GM23338 (cell line): ENCODE data around the gene STK31. TPM values are rescaled to one million over a fixed set of nuclear protein-coding genes. Genes with fewer than 3 reads are reported as not detected.

Experiments
- ATAC-seq: fragments of 200-7000 bp; cut with Tn5 transposase; 3 replicates; pipeline ENCODE4 v1.9.1; 2020
- DNase-seq: peaks from one replicate; pipeline ENCODE4 v3.0.0-alpha.2; 2015; ENCODE audit warnings: low spot score
- H2AFZ ChIP-seq: fragments of 200-600 bp; sonication (generic); 2 replicates; pipeline ENCODE4 v1.8.0; 2016; ENCODE audit warnings: antibody characterized with exemption, mild to moderate bottlenecking, moderate library complexity
- H3F3A ChIP-seq: fragments of 200-600 bp; sonication (generic); replicated peaks from 2 replicates; pipeline ENCODE4 v1.8.0; 2017; ENCODE audit warnings: antibody characterized with exemption, mixed run types, low read depth
- H3K27ac ChIP-seq: fragments of 200-600 bp; sonication (generic); 2 replicates; pipeline ENCODE4 v1.6.1; 2016; ENCODE audit warnings: low read depth
- H3K27me3 ChIP-seq: fragments of 200-600 bp; sonication (generic); 2 replicates; pipeline ENCODE4 v1.8.0; 2016; ENCODE audit warnings: mild to moderate bottlenecking, mixed run types, moderate library complexity; ENCODE audit not compliant: insufficient read depth
- H3K36me3 ChIP-seq: fragments of 200-600 bp; sonication (generic); 2 replicates; pipeline ENCODE4 v1.8.0; 2016; ENCODE audit warnings: mild to moderate bottlenecking; ENCODE audit not compliant: insufficient read depth
- H3K4me1 ChIP-seq: fragments of 200-600 bp; sonication (generic); 2 replicates; pipeline ENCODE4 v1.8.0; 2016; ENCODE audit warnings: mild to moderate bottlenecking, moderate library complexity; ENCODE audit not compliant: insufficient read depth
- H3K4me2 ChIP-seq: fragments of 200-600 bp; sonication (generic); 2 replicates; pipeline ENCODE4 v1.7.1; 2017; ENCODE audit warnings: mixed run types
- H3K4me3 ChIP-seq: fragments of 200-600 bp; sonication (generic); 2 replicates; pipeline ENCODE4 v1.6.1; 2016; ENCODE audit warnings: mixed run types
- H3K79me2 ChIP-seq: fragments of 200-600 bp; sonication (generic); replicated peaks from 2 replicates; pipeline ENCODE4 v1.8.0; 2017; ENCODE audit warnings: mild to moderate bottlenecking; ENCODE audit not compliant: insufficient read depth
- H3K9me2 ChIP-seq: fragments of 200-600 bp; sonication (generic); 2 replicates; pipeline ENCODE4 v1.8.0; 2017; ENCODE audit not compliant: insufficient read depth
- H4K20me1 ChIP-seq: fragments of 200-600 bp; sonication (generic); replicated peaks from 2 replicates; pipeline ENCODE4 v1.8.0; 2017; ENCODE audit warnings: mild to moderate bottlenecking; ENCODE audit not compliant: insufficient read depth
- H3K27ac Mint-ChIP-seq: 2 replicates; pipeline ENCODE4 v1.8.0; 2020; ENCODE audit warnings: inconsistent platforms, mild to moderate bottlenecking, moderate library complexity, mixed read lengths
- H3K27me3 Mint-ChIP-seq: 3 replicates; pipeline ENCODE4 v1.8.0; 2022; ENCODE audit warnings: low read depth, mild to moderate bottlenecking, moderate library complexity, mixed read lengths, inconsistent platforms; ENCODE audit not compliant: insufficient read depth, poor library complexity
- H3K36me3 Mint-ChIP-seq: 3 replicates; pipeline ENCODE4 v1.8.0; 2021; ENCODE audit warnings: low read depth, mild to moderate bottlenecking, inconsistent platforms, moderate library complexity, mixed read lengths
- H3K4me1 Mint-ChIP-seq: 3 replicates; pipeline ENCODE4 v1.8.0; 2020; ENCODE audit warnings: mild to moderate bottlenecking, inconsistent platforms, mixed read lengths
- H3K4me3 Mint-ChIP-seq: 3 replicates; pipeline ENCODE4 v1.8.0; 2021; ENCODE audit warnings: moderate library complexity, mild to moderate bottlenecking, inconsistent platforms, mixed read lengths
- H3K9me3 Mint-ChIP-seq: 3 replicates; pipeline ENCODE4 v1.8.0; 2020; ENCODE audit warnings: moderate library complexity, mild to moderate bottlenecking, inconsistent platforms, mixed read lengths
- CREB1 ChIP-seq: fragments of 250-450 bp; sonication (Bioruptor Pico); IDR thresholded peaks from 2 replicates; pipeline ENCODE4 v1.5.0; 2020; ENCODE audit warnings: low read depth, mild to moderate bottlenecking, moderate library complexity
- EZH2 ChIP-seq: fragments of 200-600 bp; sonication (generic); IDR thresholded peaks from one replicate; pipeline ENCODE4 v1.8.0; 2017; ENCODE audit warnings: antibody characterized with exemption, mild to moderate bottlenecking, low read depth; ENCODE audit not compliant: unreplicated experiment
- EZH2phosphoT487 ChIP-seq: fragments of 200-600 bp; sonication (generic); IDR thresholded peaks from one replicate; pipeline ENCODE4 v1.8.1; 2018; ENCODE audit warnings: antibody characterized with exemption; ENCODE audit not compliant: unreplicated experiment
- JUNB ChIP-seq: IDR thresholded peaks from one replicate; pipeline ENCODE4 v1.6.1; 2016; ENCODE audit warnings: antibody characterized with exemption; ENCODE audit not compliant: unreplicated experiment
- NANOG ChIP-seq: IDR thresholded peaks from 2 replicates; pipeline ENCODE4 v1.6.1; 2016; ENCODE audit warnings: antibody characterized with exemption, borderline replicate concordance
- POLR2AphosphoS5 ChIP-seq: IDR thresholded peaks from 2 replicates; pipeline ENCODE4 v1.6.1; 2016; ENCODE audit warnings: antibody characterized with exemption, low read depth
- REST ChIP-seq: IDR thresholded peaks from one replicate; pipeline ENCODE4 v1.6.1; 2018; ENCODE audit warnings: antibody characterized with exemption; ENCODE audit not compliant: unreplicated experiment
- STAT1 ChIP-seq: IDR thresholded peaks from one replicate; pipeline ENCODE4 v1.6.1; 2016; ENCODE audit warnings: antibody characterized with exemption; ENCODE audit not compliant: unreplicated experiment
- ZNF114 ChIP-seq: fragments of 250-450 bp; sonication (Bioruptor Pico); IDR thresholded peaks from 2 replicates; pipeline ENCODE4 v1.5.0; 2020; ENCODE audit warnings: mild to moderate bottlenecking, moderate library complexity
- ZNF331 ChIP-seq: fragments of 250-450 bp; sonication (Bioruptor Pico); IDR thresholded peaks from 2 replicates; pipeline ENCODE4 v1.5.0; 2020; ENCODE audit warnings: low read depth, mild to moderate bottlenecking, moderate library complexity
- polyA plus RNA-seq: library from polyadenylated mRNA; unstranded; fragments of >200 nt; fragmentation: Nextera tagmentation; extraction: Ambion mirVana; gene quantifications from 2 replicates; pipeline ENCODE4 v1.2.1, GENCODE V29; 2016
- total RNA-seq: library from RNA; depleted of rRNA; stranded (reverse); fragments of >200 nt; shearing (Covaris generic); gene quantifications from 2 replicates; pipeline ENCODE4 v1.2.3, GENCODE V29; 2014
- TF ChIP-seq, protein P1 (sequence below), 2 experiments: fragments of 200-600 bp in 1 of 2; sonication (generic) in 1 of 2; conservative IDR thresholded peaks; 2 replicates each; pipeline versions ENCODE4 v1.5.1 to v1.6.1; 2016 to 2017; ENCODE audit warnings: antibody characterized with exemption in 2 of 2, low read depth in 2 of 2, mild to moderate bottlenecking in 2 of 2, moderate library complexity in 1 of 2
- TF ChIP-seq, protein P2 (sequence below): fragments of 250-450 bp; sonication (Bioruptor Pico); IDR thresholded peaks from 2 replicates; pipeline ENCODE4 v1.5.0; 2020; ENCODE audit warnings: mild to moderate bottlenecking, moderate library complexity

The STK31 gene
- total and polyA plus RNA-seq, 2 experiments from 2014 or later = 0.31 to 0.55 TPM

- TF ChIP-seq, protein P1, sequence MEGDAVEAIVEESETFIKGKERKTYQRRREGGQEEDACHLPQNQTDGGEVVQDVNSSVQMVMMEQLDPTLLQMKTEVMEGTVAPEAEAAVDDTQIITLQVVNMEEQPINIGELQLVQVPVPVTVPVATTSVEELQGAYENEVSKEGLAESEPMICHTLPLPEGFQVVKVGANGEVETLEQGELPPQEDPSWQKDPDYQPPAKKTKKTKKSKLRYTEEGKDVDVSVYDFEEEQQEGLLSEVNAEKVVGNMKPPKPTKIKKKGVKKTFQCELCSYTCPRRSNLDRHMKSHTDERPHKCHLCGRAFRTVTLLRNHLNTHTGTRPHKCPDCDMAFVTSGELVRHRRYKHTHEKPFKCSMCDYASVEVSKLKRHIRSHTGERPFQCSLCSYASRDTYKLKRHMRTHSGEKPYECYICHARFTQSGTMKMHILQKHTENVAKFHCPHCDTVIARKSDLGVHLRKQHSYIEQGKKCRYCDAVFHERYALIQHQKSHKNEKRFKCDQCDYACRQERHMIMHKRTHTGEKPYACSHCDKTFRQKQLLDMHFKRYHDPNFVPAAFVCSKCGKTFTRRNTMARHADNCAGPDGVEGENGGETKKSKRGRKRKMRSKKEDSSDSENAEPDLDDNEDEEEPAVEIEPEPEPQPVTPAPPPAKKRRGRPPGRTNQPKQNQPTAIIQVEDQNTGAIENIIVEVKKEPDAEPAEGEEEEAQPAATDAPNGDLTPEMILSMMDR (conservative IDR thresholded peaks at IDR 0.05; ENCODE audit: low read depth in 2 of 2) = no peak
- no peak for TF ChIP-seq NANOG
- no peak for TF ChIP-seq EZH2
Observed at GRCh38 chr7:23698822-23699221, 11.2 kb upstream of the STK31 start (continued).

DNA sequence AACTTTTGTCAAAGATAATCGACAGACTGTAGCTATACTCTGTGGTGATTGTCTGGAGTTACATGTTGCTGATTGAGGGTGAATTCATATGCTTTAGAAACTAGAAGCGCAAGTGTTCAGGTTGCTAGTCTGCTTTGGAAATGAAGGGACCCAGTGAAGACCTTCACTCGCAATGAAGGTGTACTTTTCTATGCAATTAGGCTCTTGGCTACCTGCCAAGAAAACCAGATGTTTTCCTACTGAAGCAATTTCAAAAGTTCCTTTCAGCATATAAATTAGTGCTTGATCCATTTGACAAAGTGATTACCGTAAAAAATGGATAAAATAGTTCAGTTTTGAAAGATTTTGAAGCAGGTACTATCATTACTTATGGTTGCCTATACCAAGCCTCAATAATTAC, 10.0 kb upstream of the STK31 start:
- peaks cover 12% of the 10 kb centered on the region; the same call in 2 of the 3 replicates for H3K9me3 Mint-ChIP-seq
- Histone ChIP-seq H3K36me3 (peaks cover 9% of the 10 kb centered on the region; the same call in 1 of the 2 replicates), H3K4me1 (no peaks in the 10 kb centered on the region), H3K4me2 (no peak overlapping the region), H4K20me1 (peaks cover 8% of the 10 kb centered on the region; the same call in 1 of the 2 replicates), H3K4me3 (no peak overlapping the region), H3F3A (no peaks in the 10 kb centered on the region), H3K79me2 (no peaks in the 10 kb centered on the region), H3K9me2 (no peaks in the 10 kb centered on the region), H3K27ac (no peak overlapping the region), H3K27me3 (no peaks in the 10 kb centered on the region), H2AFZ (no peak overlapping the region)
- no peak for ATAC-seq
- no peak overlapping the region for H3K27ac Mint-ChIP-seq
- peaks cover 57% of the 10 kb centered on the region for H3K36me3 Mint-ChIP-seq
- no peaks in the 10 kb centered on the region for H3K27me3 Mint-ChIP-seq
- DNase-seq = no peak
- no peaks in the 10 kb centered on the region for H3K4me1 Mint-ChIP-seq
- H3K4me3 Mint-ChIP-seq = no peak overlapping the region
- TF ChIP-seq REST (no peak), JUNB (no peak), STAT1 (no peak), EZH2phosphoT487 (no peak), CREB1 (CRISPR knock-in tag) (no peak), NANOG (no peak), ZNF331 (CRISPR knock-in tag) (no peak), EZH2 (no peak), ZNF114 (CRISPR knock-in tag) (no peak), POLR2AphosphoS5 (no peak)
- TF ChIP-seq, protein P1 (conservative IDR thresholded peaks at IDR 0.05; ENCODE audit: low read depth in 2 of 2) = no peak
- TF ChIP-seq, protein P2, sequence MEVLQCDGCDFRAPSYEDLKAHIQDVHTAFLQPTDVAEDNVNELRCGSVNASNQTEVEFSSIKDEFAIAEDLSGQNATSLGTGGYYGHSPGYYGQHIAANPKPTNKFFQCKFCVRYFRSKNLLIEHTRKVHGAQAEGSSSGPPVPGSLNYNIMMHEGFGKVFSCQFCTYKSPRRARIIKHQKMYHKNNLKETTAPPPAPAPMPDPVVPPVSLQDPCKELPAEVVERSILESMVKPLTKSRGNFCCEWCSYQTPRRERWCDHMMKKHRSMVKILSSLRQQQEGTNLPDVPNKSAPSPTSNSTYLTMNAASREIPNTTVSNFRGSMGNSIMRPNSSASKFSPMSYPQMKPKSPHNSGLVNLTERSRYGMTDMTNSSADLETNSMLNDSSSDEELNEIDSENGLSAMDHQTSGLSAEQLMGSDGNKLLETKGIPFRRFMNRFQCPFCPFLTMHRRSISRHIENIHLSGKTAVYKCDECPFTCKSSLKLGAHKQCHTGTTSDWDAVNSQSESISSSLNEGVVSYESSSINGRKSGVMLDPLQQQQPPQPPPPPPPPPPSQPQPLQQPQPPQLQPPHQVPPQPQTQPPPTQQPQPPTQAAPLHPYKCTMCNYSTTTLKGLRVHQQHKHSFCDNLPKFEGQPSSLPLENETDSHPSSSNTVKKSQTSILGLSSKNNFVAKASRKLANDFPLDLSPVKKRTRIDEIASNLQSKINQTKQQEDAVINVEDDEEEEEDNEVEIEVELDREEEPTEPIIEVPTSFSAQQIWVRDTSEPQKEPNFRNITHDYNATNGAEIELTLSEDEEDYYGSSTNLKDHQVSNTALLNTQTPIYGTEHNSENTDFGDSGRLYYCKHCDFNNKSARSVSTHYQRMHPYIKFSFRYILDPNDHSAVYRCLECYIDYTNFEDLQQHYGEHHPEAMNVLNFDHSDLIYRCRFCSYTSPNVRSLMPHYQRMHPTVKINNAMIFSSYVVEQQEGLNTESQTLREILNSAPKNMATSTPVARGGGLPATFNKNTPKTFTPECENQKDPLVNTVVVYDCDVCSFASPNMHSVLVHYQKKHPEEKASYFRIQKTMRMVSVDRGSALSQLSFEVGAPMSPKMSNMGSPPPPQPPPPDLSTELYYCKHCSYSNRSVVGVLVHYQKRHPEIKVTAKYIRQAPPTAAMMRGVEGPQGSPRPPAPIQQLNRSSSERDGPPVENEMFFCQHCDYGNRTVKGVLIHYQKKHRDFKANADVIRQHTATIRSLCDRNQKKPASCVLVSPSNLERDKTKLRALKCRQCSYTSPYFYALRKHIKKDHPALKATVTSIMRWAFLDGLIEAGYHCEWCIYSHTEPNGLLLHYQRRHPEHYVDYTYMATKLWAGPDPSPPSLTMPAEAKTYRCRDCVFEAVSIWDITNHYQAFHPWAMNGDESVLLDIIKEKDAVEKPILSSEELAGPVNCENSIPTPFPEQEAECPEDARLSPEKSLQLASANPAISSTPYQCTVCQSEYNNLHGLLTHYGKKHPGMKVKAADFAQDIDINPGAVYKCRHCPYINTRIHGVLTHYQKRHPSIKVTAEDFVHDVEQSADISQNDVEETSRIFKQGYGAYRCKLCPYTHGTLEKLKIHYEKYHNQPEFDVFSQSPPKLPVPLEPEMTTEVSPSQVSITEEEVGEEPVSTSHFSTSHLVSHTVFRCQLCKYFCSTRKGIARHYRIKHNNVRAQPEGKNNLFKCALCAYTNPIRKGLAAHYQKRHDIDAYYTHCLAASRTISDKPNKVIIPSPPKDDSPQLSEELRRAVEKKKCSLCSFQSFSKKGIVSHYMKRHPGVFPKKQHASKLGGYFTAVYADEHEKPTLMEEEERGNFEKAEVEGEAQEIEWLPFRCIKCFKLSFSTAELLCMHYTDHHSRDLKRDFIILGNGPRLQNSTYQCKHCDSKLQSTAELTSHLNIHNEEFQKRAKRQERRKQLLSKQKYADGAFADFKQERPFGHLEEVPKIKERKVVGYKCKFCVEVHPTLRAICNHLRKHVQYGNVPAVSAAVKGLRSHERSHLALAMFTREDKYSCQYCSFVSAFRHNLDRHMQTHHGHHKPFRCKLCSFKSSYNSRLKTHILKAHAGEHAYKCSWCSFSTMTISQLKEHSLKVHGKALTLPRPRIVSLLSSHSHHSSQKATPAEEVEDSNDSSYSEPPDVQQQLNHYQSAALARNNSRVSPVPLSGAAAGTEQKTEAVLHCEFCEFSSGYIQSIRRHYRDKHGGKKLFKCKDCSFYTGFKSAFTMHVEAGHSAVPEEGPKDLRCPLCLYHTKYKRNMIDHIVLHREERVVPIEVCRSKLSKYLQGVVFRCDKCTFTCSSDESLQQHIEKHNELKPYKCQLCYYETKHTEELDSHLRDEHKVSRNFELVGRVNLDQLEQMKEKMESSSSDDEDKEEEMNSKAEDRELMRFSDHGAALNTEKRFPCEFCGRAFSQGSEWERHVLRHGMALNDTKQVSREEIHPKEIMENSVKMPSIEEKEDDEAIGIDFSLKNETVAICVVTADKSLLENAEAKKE (CRISPR knock-in tag) = no peak
